ENCODE data around the gene CD38. TPM values are rescaled to one million over a fixed set of nuclear protein-coding genes. Genes with fewer than 3 reads are reported as not detected.

The CD38 gene
- total RNA-seq, 2 experiments from 2014 or later = 11.6 to 12.0 TPM

DNA sequence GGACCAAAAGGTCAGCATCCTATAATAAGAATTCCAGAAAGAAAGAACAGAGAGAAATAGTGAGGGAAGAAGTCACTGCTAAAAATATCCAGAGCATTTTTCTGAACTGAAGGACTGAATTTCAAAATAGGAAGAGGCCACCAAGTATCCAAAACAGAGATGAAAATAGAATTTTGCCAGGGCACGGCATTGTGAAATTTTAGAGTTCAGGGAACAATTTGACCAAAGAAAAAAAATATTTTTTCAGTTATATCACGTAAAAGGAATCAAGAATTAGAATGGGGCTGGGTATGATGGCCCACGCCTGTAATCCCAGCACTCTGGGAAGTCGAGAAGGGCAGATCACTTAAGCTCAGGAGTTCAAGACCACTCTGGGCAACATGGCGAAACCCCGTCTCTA, 95.0 kb downstream of the CD38 start:
- Mint-ChIP-seq H3K9me3 (peaks cover 3% of the 10 kb centered on the region), H3K4me1 (ENCODE audit: low read depth) (no peaks in the 10 kb centered on the region), H3K27me3 (peaks cover 4% of the 10 kb centered on the region), H3K36me3 (no peaks in the 10 kb centered on the region), H3K27ac (no peak overlapping the region), H3K4me3 (no peak overlapping the region)
- no peak for DNase-seq
- POLR2A ChIA-PET = no interaction called here
- intact Hi-C loops (cut with micrococcal nuclease) = no loop called here
- CTCF ChIA-PET = interaction anchor here (1.0 to 5.1 kb wide), 3 partner anchors 9 to 83 kb away, joined by 3 to 34 read pairs (median 3); no protein-coding TSS in a partner anchor

GRCh38 chr4:15874671-15875070, 96.5 kb downstream of the CD38 start:
- no peak for DNase-seq
- Mint-ChIP-seq H3K27me3 (peaks cover 4% of the 10 kb centered on the region), H3K4me1 (ENCODE audit: low read depth) (no peaks in the 10 kb centered on the region), H3K9me3 (peaks cover 6% of the 10 kb centered on the region), H3K36me3 (no peaks in the 10 kb centered on the region), H3K4me3 (no peak overlapping the region), H3K27ac (no peak overlapping the region)
- POLR2A ChIA-PET = no interaction called here
- intact Hi-C loops (cut with micrococcal nuclease) = no loop called here
- CTCF ChIA-PET = interaction anchor here (1.1 kb wide), 1 partner anchor 126 kb away, joined by 3 read pairs; no protein-coding TSS in a partner anchor

- ChIA-PET POLR2A (no interaction called here), CTCF (interaction anchor here (0.6 to 1.1 kb wide), 2 partner anchors 80 to 125 kb away, joined by 3 read pairs; no protein-coding TSS in a partner anchor)
- H3K36me3 Mint-ChIP-seq = no peaks in the 10 kb centered on the region
- H3K9me3 Mint-ChIP-seq = peaks cover 6% of the 10 kb centered on the region
- intact Hi-C loops (cut with micrococcal nuclease) = no loop called here
- no peak for DNase-seq
- H3K4me1 Mint-ChIP-seq (ENCODE audit: low read depth) = no peaks in the 10 kb centered on the region
- no peak overlapping the region for H3K4me3 Mint-ChIP-seq
- no peak overlapping the region for H3K27ac Mint-ChIP-seq
- H3K27me3 Mint-ChIP-seq = no peaks in the 10 kb centered on the region
Observed at GRCh38 chr4:15875663-15876460, 97.7 kb downstream of the CD38 start.

- ChIA-PET POLR2A (no interaction called here), CTCF (interaction anchor here (0.9 to 1.4 kb wide), 5 partner anchors 8 to 386 kb away, joined by 3 to 5 read pairs (median 3); no protein-coding TSS in a partner anchor)
- Mint-ChIP-seq H3K4me1 (ENCODE audit: low read depth) (no peaks in the 10 kb centered on the region), H3K27ac (no peak overlapping the region), H3K36me3 (no peaks in the 10 kb centered on the region), H3K9me3 (peaks cover 6% of the 10 kb centered on the region), H3K4me3 (no peak overlapping the region), H3K27me3 (peaks cover 5% of the 10 kb centered on the region)
- intact Hi-C loops (cut with micrococcal nuclease) = no loop called here
- no peak for DNase-seq
Observed at GRCh38 chr4:15878011-15878410, 99.9 kb downstream of the CD38 start.

DNA sequence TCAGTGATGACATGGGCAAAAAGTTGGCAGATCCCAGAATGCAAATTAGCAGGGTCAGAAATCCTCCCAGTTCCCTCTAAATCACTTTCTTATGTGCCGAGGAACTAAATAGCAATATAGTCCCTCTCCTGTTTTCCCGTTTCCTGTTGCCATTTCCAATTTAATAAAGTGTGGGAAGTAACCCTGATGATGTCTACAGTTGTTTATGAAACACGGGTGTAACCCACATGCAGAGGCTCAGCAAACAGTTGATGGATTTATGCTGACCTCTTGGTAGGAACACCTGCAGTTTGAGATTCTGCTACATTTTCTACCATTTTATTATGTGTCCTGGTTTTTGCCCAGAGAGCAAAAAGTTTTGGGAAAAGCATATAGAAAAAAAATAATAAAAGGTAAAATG, 103.7 kb downstream of the CD38 start:
- Mint-ChIP-seq H3K27me3 (peaks cover 5% of the 10 kb centered on the region), H3K27ac (no peak overlapping the region), H3K9me3 (peaks cover 6% of the 10 kb centered on the region), H3K4me3 (no peak overlapping the region), H3K4me1 (ENCODE audit: low read depth) (no peaks in the 10 kb centered on the region), H3K36me3 (no peaks in the 10 kb centered on the region)
- no peak for DNase-seq
- ChIA-PET POLR2A (no interaction called here), CTCF (interaction anchor here (1.0 to 6.1 kb wide), 29 partner anchors 10 to 383 kb away, joined by 3 to 145 read pairs (median 7); no protein-coding TSS in a partner anchor)
- intact Hi-C loops (cut with micrococcal nuclease) = loop anchor here (1.0 to 5.0 kb wide), 5 partner anchors 74 to 380 kb away; no protein-coding TSS in a partner anchor

DNA sequence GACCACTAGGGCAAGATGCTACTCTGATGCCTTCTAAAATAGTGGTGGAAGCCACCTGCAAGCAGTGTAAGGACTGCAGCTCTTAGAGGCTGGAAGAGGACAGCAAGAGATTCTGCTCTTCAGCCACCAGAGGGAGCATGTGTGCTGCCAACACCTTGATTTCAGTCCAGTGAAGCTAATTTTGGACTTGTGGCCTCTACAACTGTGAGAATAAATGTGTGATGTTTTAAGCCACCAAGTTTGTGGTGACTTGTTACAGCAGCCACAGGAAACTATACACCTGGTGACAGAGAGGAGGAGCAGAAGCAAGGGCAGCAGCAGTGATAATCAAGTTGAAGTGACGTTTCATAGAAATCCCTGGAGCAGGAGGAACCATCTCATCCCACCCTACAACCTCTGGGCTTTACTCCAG, 104.6 kb downstream of the CD38 start:
- peaks cover 5% of the 10 kb centered on the region for H3K27me3 Mint-ChIP-seq
- DNase-seq = peak; percentile 48
- peaks cover 6% of the 10 kb centered on the region for H3K9me3 Mint-ChIP-seq
- no peaks in the 10 kb centered on the region for H3K4me1 Mint-ChIP-seq (ENCODE audit: low read depth)
- intact Hi-C loops (cut with micrococcal nuclease) = loop anchor here (1.0 to 5.0 kb wide), 5 partner anchors 74 to 380 kb away; no protein-coding TSS in a partner anchor
- H3K27ac Mint-ChIP-seq = no peak overlapping the region
- ChIA-PET POLR2A (no interaction called here), CTCF (interaction anchor here (0.6 to 6.1 kb wide), 58 partner anchors 10 to 794 kb away, joined by 3 to 145 read pairs (median 5); partner anchors contain the start of gene BST1)
- no peak overlapping the region for H3K4me3 Mint-ChIP-seq
- no peaks in the 10 kb centered on the region for H3K36me3 Mint-ChIP-seq

GRCh38 chr4:15883610-15884243, 105.6 kb downstream of the CD38 start:
- DNase-seq = no peak

DNA sequence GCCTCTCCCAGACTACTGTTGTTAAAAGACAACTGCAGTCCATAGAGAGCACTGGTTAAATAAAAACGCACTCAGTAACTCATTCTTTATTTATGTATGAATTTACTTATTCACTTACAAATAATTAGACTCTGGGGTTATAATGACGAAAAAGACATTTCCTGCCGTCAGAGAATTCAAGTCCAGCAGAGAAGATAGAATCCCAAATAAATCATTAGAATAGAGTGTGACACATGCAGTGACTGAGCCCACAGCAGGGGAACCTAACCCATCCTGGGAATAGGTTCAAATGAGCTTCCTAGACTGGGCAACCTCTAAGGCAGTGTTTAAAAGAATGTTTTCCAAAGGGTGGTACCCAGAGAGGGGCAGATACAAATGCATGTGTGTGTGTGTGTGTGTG, 106.5 kb downstream of the CD38 start:
- POLR2A ChIA-PET = no interaction called here
- CTCF ChIA-PET = interaction anchor here (6.1 kb wide), 1 partner anchor 69 kb away, joined by 145 read pairs; no protein-coding TSS in a partner anchor
- no peak overlapping the region for H3K27ac Mint-ChIP-seq
- H3K4me3 Mint-ChIP-seq = no peak overlapping the region
- intact Hi-C loops (cut with micrococcal nuclease) = loop anchor here (5.0 kb wide), 1 partner anchor 378 kb away; no protein-coding TSS in a partner anchor
- no peaks in the 10 kb centered on the region for H3K36me3 Mint-ChIP-seq
- DNase-seq = no peak
- no peaks in the 10 kb centered on the region for H3K9me3 Mint-ChIP-seq
- H3K27me3 Mint-ChIP-seq = peaks cover 8% of the 10 kb centered on the region
- H3K4me1 Mint-ChIP-seq (ENCODE audit: low read depth) = no peaks in the 10 kb centered on the region

More at GRCh38 chr4:15883610-15884243, 105.6 kb downstream of the CD38 start:
- no peak overlapping the region for H3K4me3 Mint-ChIP-seq
- ChIA-PET POLR2A (no interaction called here), CTCF (interaction anchor here (0.7 to 6.1 kb wide), 30 partner anchors 9 to 426 kb away, joined by 3 to 145 read pairs (median 5); no protein-coding TSS in a partner anchor)
- H3K36me3 Mint-ChIP-seq = no peaks in the 10 kb centered on the region
- H3K27ac Mint-ChIP-seq = no peak overlapping the region
- no peaks in the 10 kb centered on the region for H3K4me1 Mint-ChIP-seq (ENCODE audit: low read depth)
- H3K27me3 Mint-ChIP-seq = peaks cover 5% of the 10 kb centered on the region
- intact Hi-C loops (cut with micrococcal nuclease) = loop anchor here (2.0 to 5.0 kb wide), 2 partner anchors 153 to 379 kb away; no protein-coding TSS in a partner anchor
- no peaks in the 10 kb centered on the region for H3K9me3 Mint-ChIP-seq

GRCh38 chr4:15885422-15885821, 107.3 kb downstream of the CD38 start:
- CTCF ChIA-PET = interaction anchor here (6.1 kb wide), 1 partner anchor 69 kb away, joined by 145 read pairs; no protein-coding TSS in a partner anchor
- Mint-ChIP-seq H3K27ac (no peak overlapping the region), H3K4me3 (no peak overlapping the region), H3K27me3 (peaks cover 11% of the 10 kb centered on the region), H3K36me3 (no peaks in the 10 kb centered on the region), H3K9me3 (no peaks in the 10 kb centered on the region), H3K4me1 (ENCODE audit: low read depth) (no peaks in the 10 kb centered on the region)
- no peak for DNase-seq
- POLR2A ChIA-PET = no interaction called here
- intact Hi-C loops (cut with micrococcal nuclease) = no loop called here

GRCh38 chr4:15888515-15888914, 110.4 kb downstream of the CD38 start:
- intact Hi-C loops (cut with micrococcal nuclease) = no loop called here
- POLR2A ChIA-PET = no interaction called here
- CTCF ChIA-PET = interaction anchor here (1.1 to 3.0 kb wide), 3 partner anchors 8 to 113 kb away, joined by 4 to 11 read pairs (median 4); no protein-coding TSS in a partner anchor
- Mint-ChIP-seq H3K36me3 (no peaks in the 10 kb centered on the region), H3K27ac (no peak overlapping the region), H3K4me3 (no peak overlapping the region), H3K9me3 (no peaks in the 10 kb centered on the region), H3K27me3 (peaks cover 10% of the 10 kb centered on the region), H3K4me1 (ENCODE audit: low read depth) (no peaks in the 10 kb centered on the region)
- no peak for DNase-seq

- DNase-seq = no peak
- no peak overlapping the region for H3K27ac Mint-ChIP-seq
- no peaks in the 10 kb centered on the region for H3K9me3 Mint-ChIP-seq
- intact Hi-C loops (cut with micrococcal nuclease) = no loop called here
- CTCF ChIA-PET = interaction anchor here (0.7 to 1.1 kb wide), 2 partner anchors 68 to 85 kb away, joined by 3 read pairs; no protein-coding TSS in a partner anchor
- POLR2A ChIA-PET = no interaction called here
- no peaks in the 10 kb centered on the region for H3K4me1 Mint-ChIP-seq (ENCODE audit: low read depth)
- H3K4me3 Mint-ChIP-seq = no peak overlapping the region
- peaks cover 13% of the 10 kb centered on the region for H3K27me3 Mint-ChIP-seq
- no peaks in the 10 kb centered on the region for H3K36me3 Mint-ChIP-seq
Observed at GRCh38 chr4:15890246-15890829, 112.2 kb downstream of the CD38 start.

DNA sequence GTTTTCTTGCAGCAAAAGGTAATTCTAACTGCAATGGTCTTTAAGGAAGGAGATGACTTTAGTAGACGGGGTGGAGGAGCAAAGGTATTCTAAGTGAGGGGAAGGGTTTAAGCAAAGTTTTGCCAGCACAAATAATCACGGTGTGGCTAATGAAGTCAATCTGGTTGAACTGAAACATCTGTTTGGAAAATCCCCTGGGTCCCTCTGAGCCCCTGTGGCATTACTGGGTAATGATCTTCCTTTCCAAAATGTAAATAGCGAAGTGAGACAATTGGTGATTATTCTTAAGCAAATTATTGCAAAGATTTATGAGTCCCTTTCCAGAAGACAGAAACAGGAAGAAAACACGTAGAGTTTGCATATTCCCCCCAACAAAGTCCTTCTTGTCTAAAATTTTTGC, 113.2 kb downstream of the CD38 start:
- H3K9me3 Mint-ChIP-seq = no peaks in the 10 kb centered on the region
- intact Hi-C loops (cut with micrococcal nuclease) = no loop called here
- no peak for DNase-seq
- ChIA-PET POLR2A (no interaction called here), CTCF (interaction anchor here (1.1 kb wide), 1 partner anchor 86 kb away, joined by 3 read pairs; no protein-coding TSS in a partner anchor)
- no peaks in the 10 kb centered on the region for H3K4me1 Mint-ChIP-seq (ENCODE audit: low read depth)
- H3K27ac Mint-ChIP-seq = no peak overlapping the region
- H3K36me3 Mint-ChIP-seq = no peaks in the 10 kb centered on the region
- peaks cover 13% of the 10 kb centered on the region for H3K27me3 Mint-ChIP-seq
- H3K4me3 Mint-ChIP-seq = no peak overlapping the region
